GM12872 (cell line): ENCODE results near the gene MANF.

Source experiments
- CTCF ChIP-seq: IDR thresholded peaks from 3 replicates; pipeline ENCODE4 v1.5.1; 2011; ENCODE audit warnings: low read depth, mild to moderate bottlenecking, low read length, moderate library complexity; ENCODE audit not compliant: insufficient read depth

The MANF gene

GRCh38 chr3:51426921-51427320, 41.8 kb downstream of the MANF start:
- no peak for TF ChIP-seq CTCF

DNA sequence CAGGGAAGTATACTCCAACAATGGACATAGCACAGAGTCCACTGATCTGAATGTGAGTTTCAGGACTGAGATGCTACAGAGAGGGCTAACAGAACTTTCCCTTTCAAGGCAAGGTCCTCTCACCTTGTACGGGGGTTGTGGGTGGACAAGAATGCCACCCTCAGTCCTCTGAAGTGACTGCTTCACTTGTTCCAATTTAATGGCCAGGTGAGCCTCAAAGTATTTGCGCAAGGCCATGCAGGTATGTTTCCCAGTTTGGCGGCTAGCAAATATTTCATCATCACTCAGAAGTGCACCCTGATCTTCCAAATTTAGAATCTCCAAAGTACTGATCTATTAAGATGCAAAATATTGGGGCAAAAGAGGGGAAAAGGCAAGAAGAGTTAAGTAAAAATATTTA, 44.0 kb downstream of the MANF start:
- no peak for TF ChIP-seq CTCF

DNA sequence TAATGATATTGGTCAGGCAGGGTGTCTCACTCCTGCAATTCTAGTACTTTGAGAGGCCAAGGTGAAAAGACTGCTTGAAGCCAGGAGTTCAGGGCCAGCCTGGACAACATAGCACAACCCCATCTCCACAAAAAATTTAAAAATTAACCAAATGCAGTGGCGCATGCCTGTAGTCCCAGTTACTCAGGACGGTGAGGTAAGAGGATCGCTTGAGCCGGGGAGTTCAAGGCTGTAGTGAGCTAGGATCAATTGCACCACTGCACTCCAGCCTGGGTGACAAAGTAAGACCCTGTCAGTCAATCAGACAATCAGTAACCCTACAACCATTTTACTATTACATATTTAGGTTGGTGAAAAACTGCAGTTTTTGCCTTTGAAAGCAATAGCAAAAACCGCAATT, 49.0 kb downstream of the MANF start:
- no peak for TF ChIP-seq CTCF

- TF ChIP-seq CTCF, result peak; percentile 84
These were observed 49.7 kb downstream of the MANF start for GRCh38 chr3:51434746-51435327.

- no peak for TF ChIP-seq CTCF
These were observed 52.0 kb downstream of the MANF start for GRCh38 chr3:51436998-51437639.
